NCI-H748 (cell line): ENCODE measurements around the gene MACROH2A1.
A peak's percentile ranks its signal among the peaks of the same experiment; 100 is the strongest.

Experiments
- DNase-seq: peaks from one replicate; lab custom pipeline; 2025; ENCODE audit not compliant: unreplicated experiment; lab: John Stamatoyannopoulos, UW

The MACROH2A1 gene

GRCh38 chr5:135335031-135335828 is 63.8 kb downstream of the MACROH2A1 start:
- DNase-seq = no peak

DNA sequence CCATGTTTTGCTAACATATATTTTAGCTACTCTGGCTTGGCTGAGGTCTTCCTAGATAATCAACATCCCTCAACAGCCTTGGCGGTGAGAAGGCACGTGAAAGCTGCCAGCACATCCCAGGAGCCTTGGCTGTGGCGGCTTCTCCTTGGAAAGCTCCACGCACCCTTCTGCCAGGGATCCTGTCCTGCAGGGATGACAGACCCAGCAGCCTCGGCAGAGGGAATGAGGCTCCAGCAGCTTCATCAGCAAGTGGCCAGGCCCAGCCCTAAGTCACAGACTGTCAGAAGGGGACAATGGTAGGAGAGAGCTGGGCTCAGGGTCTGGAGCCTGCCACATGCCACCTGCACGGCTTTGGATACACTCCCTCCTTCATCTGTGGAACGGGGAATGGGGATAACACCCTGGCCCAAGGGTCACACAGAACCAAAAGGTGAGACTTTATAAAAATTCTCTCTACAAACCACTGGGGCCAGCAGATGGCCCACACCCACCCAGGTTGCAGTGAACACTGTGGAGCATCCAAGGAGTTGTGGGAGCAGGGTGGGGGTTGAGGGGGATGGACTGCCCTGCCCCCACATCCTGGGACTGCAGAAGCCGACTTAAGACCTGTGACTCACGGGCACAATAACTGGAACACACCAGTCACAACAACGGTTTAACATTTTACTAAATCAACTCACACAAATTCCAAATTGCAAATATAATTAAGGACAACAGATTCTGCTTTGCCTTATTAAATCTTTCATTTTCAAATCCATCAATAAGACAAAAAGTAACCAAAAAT is 65.1 kb downstream of the MACROH2A1 start:
- no peak for DNase-seq

- DNase-seq = peak; percentile 66
Observed at GRCh38 chr5:135332519-135333150, 66.4 kb downstream of the MACROH2A1 start.

- DNase-seq = no peak
Observed at GRCh38 chr5:135331612-135332011, 67.4 kb downstream of the MACROH2A1 start.

GRCh38 chr5:135330798-135331096 is 68.3 kb downstream of the MACROH2A1 start:
- DNase-seq = no peak

GRCh38 chr5:135329913-135330797 is 68.9 kb downstream of the MACROH2A1 start:
- DNase-seq = no peak

DNA sequence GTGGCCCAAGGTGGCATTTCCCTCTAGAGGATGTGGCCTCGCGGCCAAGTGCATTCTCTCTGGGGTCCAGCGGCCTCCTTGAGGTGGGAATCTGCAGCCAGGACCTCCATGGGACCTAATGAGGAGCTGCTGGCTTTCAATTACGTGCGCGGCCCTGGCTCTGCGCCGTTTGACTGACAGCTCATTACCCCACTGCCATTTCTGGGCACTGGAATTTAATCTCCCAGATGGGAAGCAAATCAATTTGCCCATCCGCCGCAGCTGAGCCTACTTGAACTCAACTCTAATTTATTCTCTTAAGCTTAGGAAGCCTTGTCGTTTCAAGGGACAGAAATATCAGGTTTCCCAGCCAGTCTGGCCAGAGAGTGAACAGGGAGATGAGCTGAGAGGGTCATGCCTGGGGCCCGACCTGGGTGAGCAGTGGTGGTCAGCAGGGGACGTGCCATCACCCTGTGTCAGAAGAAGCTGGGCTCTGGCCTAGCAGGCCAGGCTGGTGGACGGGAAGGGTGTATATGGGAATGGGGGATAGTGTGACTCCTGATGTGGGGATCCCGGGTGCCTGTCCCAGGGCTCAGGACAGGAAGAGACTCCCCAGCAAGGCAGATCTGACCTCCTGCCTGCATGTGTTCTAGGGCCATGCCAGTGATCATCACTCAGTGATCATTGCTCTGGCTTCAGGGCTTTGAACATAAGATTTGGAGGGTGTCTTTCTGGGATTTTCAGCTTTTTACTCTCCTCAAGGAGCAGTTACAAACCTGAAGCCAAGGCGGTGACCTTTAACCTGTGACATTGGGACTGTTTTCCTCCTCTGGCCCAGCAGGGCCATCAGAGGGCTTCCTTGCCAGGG is 69.7 kb downstream of the MACROH2A1 start:
- DNase-seq = no peak

- DNase-seq = no peak
Observed at GRCh38 chr5:135328128-135328687, 70.8 kb downstream of the MACROH2A1 start.

DNA sequence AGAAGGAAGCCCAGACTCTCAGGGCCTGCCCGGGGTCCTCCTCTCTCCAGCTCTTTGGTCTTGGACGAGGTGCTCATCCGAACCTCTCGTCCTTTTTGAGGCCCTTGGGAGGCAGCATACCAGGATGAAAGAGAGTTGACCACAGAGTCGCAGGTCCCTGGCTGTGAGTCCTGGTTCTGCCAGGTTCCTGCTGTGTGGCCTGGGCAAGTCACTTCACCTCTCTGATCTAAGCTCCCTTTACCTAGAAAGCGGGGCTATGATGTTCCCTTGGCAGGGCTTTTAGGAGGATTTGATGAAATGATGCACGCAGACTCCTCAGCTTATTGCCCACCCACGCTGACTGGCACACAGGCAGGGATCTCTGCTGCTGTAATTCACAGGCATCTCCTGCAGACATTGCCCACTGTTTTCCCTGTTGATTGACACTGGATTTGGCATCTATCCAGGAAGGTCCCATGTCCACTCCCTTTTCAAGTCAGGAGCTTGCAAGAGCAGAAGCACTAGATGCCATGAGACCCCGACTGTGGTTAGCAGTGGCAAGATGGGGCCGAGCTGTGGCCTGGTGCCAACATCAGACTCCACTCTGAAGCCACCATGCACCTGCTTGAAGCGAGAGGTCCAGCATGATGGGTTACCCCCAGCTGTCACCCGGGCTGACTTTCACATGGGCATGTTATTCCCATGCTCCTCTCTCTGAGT is 71.5 kb downstream of the MACROH2A1 start:
- DNase-seq = peak; percentile 26

- no peak for DNase-seq
Observed at GRCh38 chr5:135326296-135327254, 72.5 kb downstream of the MACROH2A1 start.

GRCh38 chr5:135324897-135325650 is 74.0 kb downstream of the MACROH2A1 start:
- DNase-seq = no peak

DNA sequence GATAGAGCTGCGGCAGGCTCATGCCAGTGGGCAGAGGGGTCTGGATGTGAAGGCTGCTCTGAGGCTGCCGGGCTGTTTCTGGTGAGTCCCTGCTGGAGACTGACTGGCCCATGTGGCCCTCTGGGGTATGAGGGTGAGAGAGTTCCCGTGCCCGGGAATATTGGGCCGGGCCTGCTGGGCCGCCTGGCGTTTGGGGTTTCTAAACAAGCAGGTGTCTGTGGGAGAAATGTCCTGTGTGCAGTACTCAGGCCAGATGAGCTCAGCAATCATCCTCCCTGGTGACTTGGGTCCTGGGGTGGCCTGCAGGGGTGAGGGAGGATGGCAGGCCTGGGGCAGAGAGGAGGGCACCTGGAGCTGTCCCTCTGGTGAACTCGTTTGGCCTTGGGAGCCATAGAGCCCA is 74.9 kb downstream of the MACROH2A1 start:
- no peak for DNase-seq

- no peak for DNase-seq
Observed at GRCh38 chr5:135323701-135324132, 75.3 kb downstream of the MACROH2A1 start.

DNA sequence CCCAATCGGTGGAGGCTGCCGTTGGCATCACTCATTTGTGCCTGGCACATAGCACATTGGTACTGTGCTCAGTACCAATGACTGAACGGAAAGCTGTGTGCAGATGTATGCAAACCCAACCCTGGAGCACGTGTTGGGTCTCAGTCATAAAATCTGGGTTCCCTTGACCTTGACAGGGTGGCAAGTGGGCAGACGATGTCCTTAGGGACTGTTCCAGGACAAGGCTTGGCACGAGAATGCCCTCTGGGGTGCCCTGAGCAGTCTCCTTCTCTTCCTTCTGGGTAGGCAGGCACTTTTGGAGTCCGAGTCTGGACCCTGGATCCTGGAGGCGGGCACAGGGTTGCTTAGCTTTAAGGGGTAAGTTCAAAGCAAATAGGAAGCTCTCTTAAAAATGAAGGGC is 75.8 kb downstream of the MACROH2A1 start:
- DNase-seq = no peak

GRCh38 chr5:135322744-135323143 is 76.3 kb downstream of the MACROH2A1 start:
- no peak for DNase-seq

DNA sequence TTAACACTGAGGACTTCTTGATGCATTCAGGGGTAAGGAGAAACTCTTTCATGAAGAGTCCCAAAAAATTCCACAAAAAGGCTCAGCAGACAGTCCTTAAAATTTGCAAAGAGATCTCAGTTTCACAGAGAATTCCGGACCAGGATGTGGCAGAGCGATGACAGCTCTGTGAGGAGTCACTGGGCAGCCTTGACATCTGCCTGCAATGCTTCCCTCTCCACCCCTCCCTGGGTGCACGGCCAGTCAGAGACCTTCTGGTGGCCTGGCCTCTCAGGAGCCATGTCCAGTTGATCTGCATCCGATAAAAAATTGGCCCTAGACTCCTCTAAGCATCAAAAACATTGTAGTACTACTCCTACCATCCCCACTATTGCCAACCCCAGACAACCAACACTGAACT is 76.8 kb downstream of the MACROH2A1 start:
- DNase-seq = no peak
